ENCODE results near the gene MYOZ2.

Gene MYOZ2

GRCh38 chr4:119205690-119206089, 70.1 kb downstream of the MYOZ2 start:
- no peak for DNase-seq

- no peak for DNase-seq
Measured at GRCh38 chr4:119206178-119206577, 70.5 kb downstream of the MYOZ2 start.

GRCh38 chr4:119207051-119207450, 71.4 kb downstream of the MYOZ2 start:
- no peak for DNase-seq

GRCh38 chr4:119209077-119209476, 73.4 kb downstream of the MYOZ2 start:
- no peak for DNase-seq

- DNase-seq = no peak
Measured at GRCh38 chr4:119209586-119209985, 74.0 kb downstream of the MYOZ2 start.

GRCh38 chr4:119210775-119211174, 75.1 kb downstream of the MYOZ2 start:
- DNase-seq = no peak

GRCh38 chr4:119211867-119212233, 76.2 kb downstream of the MYOZ2 start:
- DNase-seq = no peak

GRCh38 chr4:119212234-119212963, 76.8 kb downstream of the MYOZ2 start, which contains the start of gene USP53:
Gene USP53 (plus strand): TSS chr4:119212713. CDS start chr4:119239760, 27,047 bp downstream.
- DNase-seq = peak; percentile 98

- peak; percentile 57 for DNase-seq
Measured at GRCh38 chr4:119212964-119213606, 77.5 kb downstream of the MYOZ2 start.

- no peak for DNase-seq
Measured at GRCh38 chr4:119218093-119218492, 82.5 kb downstream of the MYOZ2 start.

- no peak for DNase-seq
Measured at GRCh38 chr4:119221412-119221811, 85.8 kb downstream of the MYOZ2 start.

GRCh38 chr4:119227690-119228089, 92.1 kb downstream of the MYOZ2 start:
- DNase-seq = no peak

GRCh38 chr4:119228406-119228805, 92.8 kb downstream of the MYOZ2 start:
- DNase-seq = no peak

GRCh38 chr4:119229908-119230687, 94.5 kb downstream of the MYOZ2 start:
- no peak for DNase-seq

- no peak for DNase-seq
Measured at GRCh38 chr4:119231491-119231890, 95.9 kb downstream of the MYOZ2 start.

GRCh38 chr4:119232286-119232685, 96.7 kb downstream of the MYOZ2 start:
- DNase-seq = no peak

GRCh38 chr4:119233191-119233590, 97.6 kb downstream of the MYOZ2 start:
- no peak for DNase-seq

GRCh38 chr4:119233750-119234149, 98.1 kb downstream of the MYOZ2 start:
- no peak for DNase-seq

GRCh38 chr4:119237201-119237600, 101.6 kb downstream of the MYOZ2 start:
- no peak for DNase-seq
